ENCODE data around the gene ITGB4.
A peak's percentile ranks its signal among the peaks of the same experiment; 100 is the strongest.
"Not testable (repeated sequence)": the region's sequence is repeated elsewhere in the genome, so short reads cannot be mapped to it uniquely, and the experiment has no call there.

ITGB4 gene

GRCh38 chr17:75769536-75769935 lies 48.3 kb downstream of the ITGB4 start:
- DNase-seq (ENCODE audit: low read depth in 1 of 2, low spot score in 1 of 2): no peak

- DNase-seq (ENCODE audit: low read depth in 1 of 2, low spot score in 1 of 2): no peak
Observed at GRCh38 chr17:75771334-75772281, 50.3 kb downstream of the ITGB4 start.

- DNase-seq (ENCODE audit: low read depth in 1 of 2, low spot score in 1 of 2): no peak
Observed at GRCh38 chr17:75773121-75773807, 52.0 kb downstream of the ITGB4 start.

- no peak for DNase-seq (ENCODE audit: low read depth in 1 of 2, low spot score in 1 of 2)
Observed at GRCh38 chr17:75773808-75774470, 52.7 kb downstream of the ITGB4 start.

- no peak for DNase-seq (ENCODE audit: low read depth in 1 of 2, low spot score in 1 of 2)
Observed at GRCh38 chr17:75774471-75774990, 53.3 kb downstream of the ITGB4 start.

GRCh38 chr17:75774991-75775668 lies 53.9 kb downstream of the ITGB4 start:
- no peak for DNase-seq (ENCODE audit: low read depth in 1 of 2, low spot score in 1 of 2)

GRCh38 chr17:75776386-75777295 lies 55.4 kb downstream of the ITGB4 start:
- DNase-seq (ENCODE audit: low read depth in 1 of 2, low spot score in 1 of 2): no peak

- DNase-seq (ENCODE audit: low read depth in 1 of 2, low spot score in 1 of 2): no peak
Observed at GRCh38 chr17:75777296-75777922, 56.1 kb downstream of the ITGB4 start.

GRCh38 chr17:75778066-75778860 lies 57.0 kb downstream of the ITGB4 start:
- DNase-seq (ENCODE audit: low read depth in 1 of 2, low spot score in 1 of 2): not testable (repeated sequence)

GRCh38 chr17:75778861-75779249 lies 57.6 kb downstream of the ITGB4 start:
- no peak for DNase-seq (ENCODE audit: low read depth in 1 of 2, low spot score in 1 of 2)

GRCh38 chr17:75779250-75779986 lies 58.2 kb downstream of the ITGB4 start:
- DNase-seq (ENCODE audit: low read depth in 1 of 2, low spot score in 1 of 2): peak; percentile 84 to 88

- DNase-seq (ENCODE audit: low read depth in 1 of 2, low spot score in 1 of 2): no peak
Observed at GRCh38 chr17:75779987-75780889, 59.0 kb downstream of the ITGB4 start.

GRCh38 chr17:75783069-75783783 lies 62.0 kb downstream of the ITGB4 start:
- no peak for DNase-seq (ENCODE audit: low read depth in 1 of 2, low spot score in 1 of 2)

GRCh38 chr17:75783803-75784472 lies 62.7 kb downstream of the ITGB4 start:
- DNase-seq (ENCODE audit: low read depth in 1 of 2, low spot score in 1 of 2): no peak

GRCh38 chr17:75784473-75785015 lies 63.3 kb downstream of the ITGB4 start, which contains the start of gene UNK:
UNK (plus strand) TSS chr17:75784806; CDS start chr17:75784881, 75 bp downstream.
- peak; percentile 85 to 90 for DNase-seq (ENCODE audit: low read depth in 1 of 2, low spot score in 1 of 2)

Measured in stimulated activated CD4-positive, alpha-beta T cell treated with anti-CD3 and anti-CD28 coated beads, Interleukin-15, amount 100 ng/mL, for 1 hour (primary cell).